Panc1 (cell line): ENCODE results near the gene GCAT.

Experiments
- SIN3A ChIP-seq: IDR thresholded peaks from 2 replicates; pipeline ENCODE4 v1.6.1; 2012; ENCODE audit warnings: low read depth, mild to moderate bottlenecking, low read length, moderate library complexity, borderline replicate concordance; ENCODE audit not compliant: insufficient read depth
- TF ChIP-seq, protein P1 (sequence below): fragments of 450-650 bp; IDR thresholded peaks from 2 replicates; pipeline ENCODE4 v1.5.1; 2017; ENCODE audit warnings: mild to moderate bottlenecking

DNA sequence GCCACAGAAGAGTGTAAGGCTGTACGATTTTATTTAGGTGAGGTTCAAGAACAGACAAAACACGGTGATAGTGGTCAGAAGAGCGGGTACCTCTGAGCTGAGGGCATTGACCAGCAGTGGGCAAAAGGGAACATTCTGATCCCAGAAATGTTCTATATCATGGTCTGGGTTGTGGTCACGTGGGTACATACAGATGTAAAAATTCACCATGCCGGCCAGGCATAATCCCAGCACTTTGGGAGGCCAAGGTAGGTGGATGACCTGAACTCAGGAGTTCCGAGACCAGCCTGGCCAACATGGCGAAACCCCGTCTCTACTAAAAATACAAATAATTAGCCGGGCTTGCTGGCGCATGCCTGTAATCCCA lies 31.1 kb upstream of the GCAT start:
- TF ChIP-seq SIN3A: no peak
- TF ChIP-seq, protein P1, sequence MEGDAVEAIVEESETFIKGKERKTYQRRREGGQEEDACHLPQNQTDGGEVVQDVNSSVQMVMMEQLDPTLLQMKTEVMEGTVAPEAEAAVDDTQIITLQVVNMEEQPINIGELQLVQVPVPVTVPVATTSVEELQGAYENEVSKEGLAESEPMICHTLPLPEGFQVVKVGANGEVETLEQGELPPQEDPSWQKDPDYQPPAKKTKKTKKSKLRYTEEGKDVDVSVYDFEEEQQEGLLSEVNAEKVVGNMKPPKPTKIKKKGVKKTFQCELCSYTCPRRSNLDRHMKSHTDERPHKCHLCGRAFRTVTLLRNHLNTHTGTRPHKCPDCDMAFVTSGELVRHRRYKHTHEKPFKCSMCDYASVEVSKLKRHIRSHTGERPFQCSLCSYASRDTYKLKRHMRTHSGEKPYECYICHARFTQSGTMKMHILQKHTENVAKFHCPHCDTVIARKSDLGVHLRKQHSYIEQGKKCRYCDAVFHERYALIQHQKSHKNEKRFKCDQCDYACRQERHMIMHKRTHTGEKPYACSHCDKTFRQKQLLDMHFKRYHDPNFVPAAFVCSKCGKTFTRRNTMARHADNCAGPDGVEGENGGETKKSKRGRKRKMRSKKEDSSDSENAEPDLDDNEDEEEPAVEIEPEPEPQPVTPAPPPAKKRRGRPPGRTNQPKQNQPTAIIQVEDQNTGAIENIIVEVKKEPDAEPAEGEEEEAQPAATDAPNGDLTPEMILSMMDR: no peak
